Uterus (tissue), 2 donors: ENCODE data around the gene LASP1.

Source experiments
- POLR2A ChIP-seq, 2 donors: fragments of 450-650 bp; IDR thresholded peaks; one replicate each; pipeline ENCODE4 v1.6.1; 2016; ENCODE audit warnings: antibody characterized with exemption in 2 of 2, mild to moderate bottlenecking in 1 of 2, moderate library complexity in 1 of 2
- TF ChIP-seq, protein P1 (sequence below), 4 experiments: fragments of 200-600 bp in 2 of 4; fragments of 450-650 bp in 2 of 4; sonication (generic) in 2 of 4; IDR thresholded peaks; one replicate each; pipeline ENCODE4 v1.5.1; 2016 to 2019; ENCODE audit warnings: antibody characterized with exemption in 4 of 4, mild to moderate bottlenecking in 2 of 4, moderate library complexity in 1 of 4

DNA sequence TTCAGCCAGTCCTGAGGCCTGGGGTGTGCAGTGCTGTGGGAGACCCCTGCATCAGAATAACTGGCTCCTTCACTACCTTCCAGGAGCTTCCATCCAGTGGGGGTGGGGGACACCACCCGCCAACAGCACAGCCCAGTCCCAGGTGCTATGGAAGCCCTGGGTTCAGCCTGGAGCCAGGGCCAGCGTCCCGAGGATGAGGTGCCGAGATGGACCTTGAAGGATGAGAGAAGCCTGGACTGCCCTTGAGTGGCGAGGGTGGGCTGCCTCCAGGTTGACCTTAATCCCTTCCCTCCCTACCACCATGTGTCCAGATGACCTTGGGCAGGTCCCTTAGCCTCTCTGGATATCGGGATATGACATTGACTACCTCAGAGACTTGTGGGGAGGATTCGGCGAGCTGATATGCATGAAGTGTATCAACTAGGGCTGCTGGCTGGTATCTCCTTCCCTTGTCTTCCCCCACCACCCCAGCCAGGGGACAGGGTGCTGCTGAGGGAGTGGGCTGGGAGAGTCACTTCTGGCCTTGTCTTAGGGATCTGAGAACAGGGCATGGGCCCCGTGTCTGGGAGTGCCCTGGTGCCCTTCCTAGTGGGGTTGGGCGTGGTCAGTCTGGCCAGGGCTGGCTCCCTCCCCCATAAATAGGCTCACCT lies 41.3 kb downstream of the LASP1 start:
- TF ChIP-seq, protein P1, sequence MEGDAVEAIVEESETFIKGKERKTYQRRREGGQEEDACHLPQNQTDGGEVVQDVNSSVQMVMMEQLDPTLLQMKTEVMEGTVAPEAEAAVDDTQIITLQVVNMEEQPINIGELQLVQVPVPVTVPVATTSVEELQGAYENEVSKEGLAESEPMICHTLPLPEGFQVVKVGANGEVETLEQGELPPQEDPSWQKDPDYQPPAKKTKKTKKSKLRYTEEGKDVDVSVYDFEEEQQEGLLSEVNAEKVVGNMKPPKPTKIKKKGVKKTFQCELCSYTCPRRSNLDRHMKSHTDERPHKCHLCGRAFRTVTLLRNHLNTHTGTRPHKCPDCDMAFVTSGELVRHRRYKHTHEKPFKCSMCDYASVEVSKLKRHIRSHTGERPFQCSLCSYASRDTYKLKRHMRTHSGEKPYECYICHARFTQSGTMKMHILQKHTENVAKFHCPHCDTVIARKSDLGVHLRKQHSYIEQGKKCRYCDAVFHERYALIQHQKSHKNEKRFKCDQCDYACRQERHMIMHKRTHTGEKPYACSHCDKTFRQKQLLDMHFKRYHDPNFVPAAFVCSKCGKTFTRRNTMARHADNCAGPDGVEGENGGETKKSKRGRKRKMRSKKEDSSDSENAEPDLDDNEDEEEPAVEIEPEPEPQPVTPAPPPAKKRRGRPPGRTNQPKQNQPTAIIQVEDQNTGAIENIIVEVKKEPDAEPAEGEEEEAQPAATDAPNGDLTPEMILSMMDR (IDR thresholded peaks at IDR 0.05): no peak
- TF ChIP-seq POLR2A (IDR thresholded peaks at IDR 0.05): no peak
